ENCODE data around the gene PDZD4. TPM values are rescaled to one million over a fixed set of nuclear protein-coding genes. Genes with fewer than 3 reads are reported as not detected.

The PDZD4 gene
- total and polyA plus RNA-seq, 2 donors from 2014 or later: 4.7 to 7.0 TPM

GRCh38 chrX:153878969-153879653, 48.8 kb upstream of the PDZD4 start:
- Histone ChIP-seq H3K4me1 (ENCODE audit: control insufficient read depth in 2 of 3, insufficient read depth in 2 of 3, low read depth in 1 of 3, low read length in 3 of 3) (no peaks in the 10 kb centered on the region), H3K27ac (ENCODE audit: low read depth in 2 of 2, low read length in 2 of 2) (no peak overlapping the region), H3K36me3 (ENCODE audit: control insufficient read depth in 2 of 3, insufficient read depth in 3 of 3, low read length in 3 of 3) (no peaks in the 10 kb centered on the region), H3K4me3 (ENCODE audit: low read length in 3 of 3) (no peak overlapping the region), H3K27me3 (ENCODE audit: control insufficient read depth, insufficient read depth, low read length) (peaks cover 5% of the 10 kb centered on the region), H3K9ac (ENCODE audit: low read length in 3 of 3) (no peak overlapping the region), H3K9me3 (ENCODE audit: control insufficient read depth in 2 of 3, insufficient read depth in 1 of 3, low read length in 3 of 3) (no peaks in the 10 kb centered on the region)
- DNase-seq: no peak
- intact Hi-C loops (cut with DNase I): no loop called here
- TF ChIP-seq CTCF (IDR thresholded peaks at IDR 0.05; ENCODE audit: borderline replicate concordance, extremely low read depth, insufficient read depth): no peak
- FAIRE-seq: no peak

GRCh38 chrX:153878345-153878744, 48.0 kb upstream of the PDZD4 start:
- Histone ChIP-seq H3K9me3 (ENCODE audit: control insufficient read depth in 2 of 3, insufficient read depth in 1 of 3, low read length in 3 of 3) (no peaks in the 10 kb centered on the region), H3K27me3 (ENCODE audit: control insufficient read depth, insufficient read depth, low read length) (peaks cover 2% of the 10 kb centered on the region), H3K9ac (ENCODE audit: low read length in 3 of 3) (no peak overlapping the region), H3K4me3 (ENCODE audit: low read length in 3 of 3) (no peak overlapping the region), H3K27ac (ENCODE audit: low read depth in 2 of 2, low read length in 2 of 2) (no peak overlapping the region), H3K36me3 (ENCODE audit: control insufficient read depth in 2 of 3, insufficient read depth in 3 of 3, low read length in 3 of 3) (no peaks in the 10 kb centered on the region), H3K4me1 (ENCODE audit: control insufficient read depth in 2 of 3, insufficient read depth in 2 of 3, low read depth in 1 of 3, low read length in 3 of 3) (no peaks in the 10 kb centered on the region)
- no peak for TF ChIP-seq CTCF (IDR thresholded peaks at IDR 0.05; ENCODE audit: borderline replicate concordance, extremely low read depth, insufficient read depth)
- intact Hi-C loops (cut with DNase I): no loop called here
- DNase-seq (no peak), FAIRE-seq (no peak)

GRCh38 chrX:153877571-153878261, 47.4 kb upstream of the PDZD4 start:
- intact Hi-C loops (cut with DNase I): no loop called here
- Histone ChIP-seq H3K27me3 (ENCODE audit: control insufficient read depth, insufficient read depth, low read length) (peaks cover 2% of the 10 kb centered on the region), H3K4me1 (ENCODE audit: control insufficient read depth in 2 of 3, insufficient read depth in 2 of 3, low read depth in 1 of 3, low read length in 3 of 3) (no peaks in the 10 kb centered on the region), H3K4me3 (ENCODE audit: low read length in 3 of 3) (no peak overlapping the region), H3K9me3 (ENCODE audit: control insufficient read depth in 2 of 3, insufficient read depth in 1 of 3, low read length in 3 of 3) (no peaks in the 10 kb centered on the region), H3K36me3 (ENCODE audit: control insufficient read depth in 2 of 3, insufficient read depth in 3 of 3, low read length in 3 of 3) (no peaks in the 10 kb centered on the region), H3K27ac (ENCODE audit: low read depth in 2 of 2, low read length in 2 of 2) (no peak overlapping the region), H3K9ac (ENCODE audit: low read length in 3 of 3) (no peak overlapping the region)
- no peak for TF ChIP-seq CTCF (IDR thresholded peaks at IDR 0.05; ENCODE audit: borderline replicate concordance, extremely low read depth, insufficient read depth)
- DNase-seq (no peak), FAIRE-seq (no peak)
